ENCODE measurements around the gene QRSL1. TPM values are rescaled to one million over a fixed set of nuclear protein-coding genes. Genes with fewer than 3 reads are reported as not detected.

The QRSL1 gene
- total and polyA plus RNA-seq, 9 of the 15 experiments (the other 6 are each of a cell fraction or from before 2014, with no cell fraction given): 14.6 to 31.5 (median 23.0) TPM

DNA sequence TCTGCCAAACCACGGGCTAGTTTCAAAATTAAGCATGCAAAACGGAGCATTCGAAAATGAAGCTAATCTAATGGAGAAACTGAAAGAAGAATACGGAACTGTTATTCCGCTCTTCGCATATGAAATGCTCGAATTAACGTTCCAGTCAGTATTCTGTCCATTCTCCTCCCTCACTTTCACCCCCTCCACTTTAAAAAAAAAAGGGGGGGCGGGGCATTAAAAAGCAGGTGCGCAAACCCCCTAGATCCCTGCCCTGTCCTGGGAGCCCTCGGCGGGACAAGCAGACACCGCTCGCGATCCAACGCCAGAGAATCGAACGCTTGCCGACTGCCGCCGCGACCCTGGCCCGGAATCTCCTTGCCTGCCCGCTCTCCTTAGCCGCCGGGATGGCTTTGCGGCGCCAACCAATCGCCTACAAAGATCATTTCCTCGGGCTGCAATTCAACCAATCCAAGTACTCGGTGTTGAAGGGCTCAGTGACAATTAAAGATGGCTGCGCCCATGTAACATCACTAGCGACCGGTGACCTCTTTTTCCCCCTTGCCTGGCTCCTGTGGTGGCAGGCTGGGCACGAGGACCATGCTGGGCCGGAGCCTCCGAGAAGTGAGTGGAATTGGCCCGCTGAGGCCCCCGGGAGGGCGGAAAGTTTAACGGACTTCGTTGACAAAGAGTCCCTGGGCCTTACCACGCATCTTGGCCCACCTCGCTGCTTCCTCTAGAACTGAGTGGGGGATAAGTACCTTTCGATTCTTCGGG lies at the start of gene QRSL1, which contains the start of gene RTN4IP1 (continued):
- TF ChIP-seq, protein P1, sequence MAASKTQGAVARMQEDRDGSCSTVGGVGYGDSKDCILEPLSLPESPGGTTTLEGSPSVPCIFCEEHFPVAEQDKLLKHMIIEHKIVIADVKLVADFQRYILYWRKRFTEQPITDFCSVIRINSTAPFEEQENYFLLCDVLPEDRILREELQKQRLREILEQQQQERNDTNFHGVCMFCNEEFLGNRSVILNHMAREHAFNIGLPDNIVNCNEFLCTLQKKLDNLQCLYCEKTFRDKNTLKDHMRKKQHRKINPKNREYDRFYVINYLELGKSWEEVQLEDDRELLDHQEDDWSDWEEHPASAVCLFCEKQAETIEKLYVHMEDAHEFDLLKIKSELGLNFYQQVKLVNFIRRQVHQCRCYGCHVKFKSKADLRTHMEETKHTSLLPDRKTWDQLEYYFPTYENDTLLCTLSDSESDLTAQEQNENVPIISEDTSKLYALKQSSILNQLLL (CRISPR knock-in tag; IDR thresholded peaks at IDR 0.05; ENCODE audit: borderline replicate concordance): no peak
- TF ChIP-seq, protein P2, sequence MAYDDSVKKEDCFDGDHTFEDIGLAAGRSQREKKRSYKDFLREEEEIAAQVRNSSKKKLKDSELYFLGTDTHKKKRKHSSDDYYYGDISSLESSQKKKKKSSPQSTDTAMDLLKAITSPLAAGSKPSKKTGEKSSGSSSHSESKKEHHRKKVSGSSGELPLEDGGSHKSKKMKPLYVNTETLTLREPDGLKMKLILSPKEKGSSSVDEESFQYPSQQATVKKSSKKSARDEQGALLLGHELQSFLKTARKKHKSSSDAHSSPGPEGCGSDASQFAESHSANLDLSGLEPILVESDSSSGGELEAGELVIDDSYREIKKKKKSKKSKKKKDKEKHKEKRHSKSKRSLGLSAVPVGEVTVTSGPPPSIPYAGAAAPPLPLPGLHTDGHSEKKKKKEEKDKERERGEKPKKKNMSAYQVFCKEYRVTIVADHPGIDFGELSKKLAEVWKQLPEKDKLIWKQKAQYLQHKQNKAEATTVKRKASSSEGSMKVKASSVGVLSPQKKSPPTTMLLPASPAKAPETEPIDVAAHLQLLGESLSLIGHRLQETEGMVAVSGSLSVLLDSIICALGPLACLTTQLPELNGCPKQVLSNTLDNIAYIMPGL (CRISPR knock-in tag; IDR thresholded peaks at IDR 0.05): no peak
- TF ChIP-seq ZNF174 (CRISPR knock-in tag; IDR thresholded peaks at IDR 0.05) (no peak), ETV1 (tag; conservative IDR thresholded peaks at IDR 0.05; ENCODE audit: low read depth) (no peak), GABPA (tag; conservative IDR thresholded peaks at IDR 0.05; ENCODE audit: low read depth) (no peak), ZNF583 (CRISPR knock-in tag; IDR thresholded peaks at IDR 0.05) (no peak), KLF6 (CRISPR knock-in tag; IDR thresholded peaks at IDR 0.05; ENCODE audit: borderline replicate concordance) (no peak), SIN3A (IDR thresholded peaks at IDR 0.05; ENCODE audit: borderline replicate concordance in 2 of 2, control insufficient read depth in 1 of 2, low read depth in 2 of 2, low read length in 2 of 2) (peak; percentile 82 to 89; a peak in 1 of 4 replicates), HDAC8 (tag; IDR thresholded peaks at IDR 0.05) (no peak), ZFP1 (CRISPR knock-in tag; IDR thresholded peaks at IDR 0.05) (no peak; the same call in 1 of the 2 replicates), ZFP36 (IDR thresholded peaks at IDR 0.05; ENCODE audit: low read depth, low read length, partially characterized antibody) (no peak), NCOA2 (IDR thresholded peaks at IDR 0.05; ENCODE audit: partially characterized antibody in 2 of 2) (no peak), ZNF57 (CRISPR knock-in tag; IDR thresholded peaks at IDR 0.05) (no peak)
- TF ChIP-seq, protein P3, sequence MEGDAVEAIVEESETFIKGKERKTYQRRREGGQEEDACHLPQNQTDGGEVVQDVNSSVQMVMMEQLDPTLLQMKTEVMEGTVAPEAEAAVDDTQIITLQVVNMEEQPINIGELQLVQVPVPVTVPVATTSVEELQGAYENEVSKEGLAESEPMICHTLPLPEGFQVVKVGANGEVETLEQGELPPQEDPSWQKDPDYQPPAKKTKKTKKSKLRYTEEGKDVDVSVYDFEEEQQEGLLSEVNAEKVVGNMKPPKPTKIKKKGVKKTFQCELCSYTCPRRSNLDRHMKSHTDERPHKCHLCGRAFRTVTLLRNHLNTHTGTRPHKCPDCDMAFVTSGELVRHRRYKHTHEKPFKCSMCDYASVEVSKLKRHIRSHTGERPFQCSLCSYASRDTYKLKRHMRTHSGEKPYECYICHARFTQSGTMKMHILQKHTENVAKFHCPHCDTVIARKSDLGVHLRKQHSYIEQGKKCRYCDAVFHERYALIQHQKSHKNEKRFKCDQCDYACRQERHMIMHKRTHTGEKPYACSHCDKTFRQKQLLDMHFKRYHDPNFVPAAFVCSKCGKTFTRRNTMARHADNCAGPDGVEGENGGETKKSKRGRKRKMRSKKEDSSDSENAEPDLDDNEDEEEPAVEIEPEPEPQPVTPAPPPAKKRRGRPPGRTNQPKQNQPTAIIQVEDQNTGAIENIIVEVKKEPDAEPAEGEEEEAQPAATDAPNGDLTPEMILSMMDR (IDR thresholded peaks at IDR 0.05 in 2 of 3, conservative IDR thresholded peaks at IDR 0.05 in 1 of 3; ENCODE audit: insufficient read depth in 2 of 3, low read depth in 1 of 3, low read length in 3 of 3): no peak
- TF ChIP-seq, protein P4, sequence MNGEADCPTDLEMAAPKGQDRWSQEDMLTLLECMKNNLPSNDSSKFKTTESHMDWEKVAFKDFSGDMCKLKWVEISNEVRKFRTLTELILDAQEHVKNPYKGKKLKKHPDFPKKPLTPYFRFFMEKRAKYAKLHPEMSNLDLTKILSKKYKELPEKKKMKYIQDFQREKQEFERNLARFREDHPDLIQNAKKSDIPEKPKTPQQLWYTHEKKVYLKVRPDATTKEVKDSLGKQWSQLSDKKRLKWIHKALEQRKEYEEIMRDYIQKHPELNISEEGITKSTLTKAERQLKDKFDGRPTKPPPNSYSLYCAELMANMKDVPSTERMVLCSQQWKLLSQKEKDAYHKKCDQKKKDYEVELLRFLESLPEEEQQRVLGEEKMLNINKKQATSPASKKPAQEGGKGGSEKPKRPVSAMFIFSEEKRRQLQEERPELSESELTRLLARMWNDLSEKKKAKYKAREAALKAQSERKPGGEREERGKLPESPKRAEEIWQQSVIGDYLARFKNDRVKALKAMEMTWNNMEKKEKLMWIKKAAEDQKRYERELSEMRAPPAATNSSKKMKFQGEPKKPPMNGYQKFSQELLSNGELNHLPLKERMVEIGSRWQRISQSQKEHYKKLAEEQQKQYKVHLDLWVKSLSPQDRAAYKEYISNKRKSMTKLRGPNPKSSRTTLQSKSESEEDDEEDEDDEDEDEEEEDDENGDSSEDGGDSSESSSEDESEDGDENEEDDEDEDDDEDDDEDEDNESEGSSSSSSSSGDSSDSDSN (IDR thresholded peaks at IDR 0.05; ENCODE audit: borderline replicate concordance in 1 of 2, low read depth in 2 of 2, low read length in 2 of 2): peak in 1 of 2 experiments; percentile 71; a peak in 1 of 4 replicates
- TF ChIP-seq, protein P5, sequence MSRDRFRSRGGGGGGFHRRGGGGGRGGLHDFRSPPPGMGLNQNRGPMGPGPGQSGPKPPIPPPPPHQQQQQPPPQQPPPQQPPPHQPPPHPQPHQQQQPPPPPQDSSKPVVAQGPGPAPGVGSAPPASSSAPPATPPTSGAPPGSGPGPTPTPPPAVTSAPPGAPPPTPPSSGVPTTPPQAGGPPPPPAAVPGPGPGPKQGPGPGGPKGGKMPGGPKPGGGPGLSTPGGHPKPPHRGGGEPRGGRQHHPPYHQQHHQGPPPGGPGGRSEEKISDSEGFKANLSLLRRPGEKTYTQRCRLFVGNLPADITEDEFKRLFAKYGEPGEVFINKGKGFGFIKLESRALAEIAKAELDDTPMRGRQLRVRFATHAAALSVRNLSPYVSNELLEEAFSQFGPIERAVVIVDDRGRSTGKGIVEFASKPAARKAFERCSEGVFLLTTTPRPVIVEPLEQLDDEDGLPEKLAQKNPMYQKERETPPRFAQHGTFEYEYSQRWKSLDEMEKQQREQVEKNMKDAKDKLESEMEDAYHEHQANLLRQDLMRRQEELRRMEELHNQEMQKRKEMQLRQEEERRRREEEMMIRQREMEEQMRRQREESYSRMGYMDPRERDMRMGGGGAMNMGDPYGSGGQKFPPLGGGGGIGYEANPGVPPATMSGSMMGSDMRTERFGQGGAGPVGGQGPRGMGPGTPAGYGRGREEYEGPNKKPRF (IDR thresholded peaks at IDR 0.05; ENCODE audit: low read depth, low read length): no peak

All from K562 (cell line).